Measurements from ENCODE around the gene SWT1.

Gene SWT1, protein sequence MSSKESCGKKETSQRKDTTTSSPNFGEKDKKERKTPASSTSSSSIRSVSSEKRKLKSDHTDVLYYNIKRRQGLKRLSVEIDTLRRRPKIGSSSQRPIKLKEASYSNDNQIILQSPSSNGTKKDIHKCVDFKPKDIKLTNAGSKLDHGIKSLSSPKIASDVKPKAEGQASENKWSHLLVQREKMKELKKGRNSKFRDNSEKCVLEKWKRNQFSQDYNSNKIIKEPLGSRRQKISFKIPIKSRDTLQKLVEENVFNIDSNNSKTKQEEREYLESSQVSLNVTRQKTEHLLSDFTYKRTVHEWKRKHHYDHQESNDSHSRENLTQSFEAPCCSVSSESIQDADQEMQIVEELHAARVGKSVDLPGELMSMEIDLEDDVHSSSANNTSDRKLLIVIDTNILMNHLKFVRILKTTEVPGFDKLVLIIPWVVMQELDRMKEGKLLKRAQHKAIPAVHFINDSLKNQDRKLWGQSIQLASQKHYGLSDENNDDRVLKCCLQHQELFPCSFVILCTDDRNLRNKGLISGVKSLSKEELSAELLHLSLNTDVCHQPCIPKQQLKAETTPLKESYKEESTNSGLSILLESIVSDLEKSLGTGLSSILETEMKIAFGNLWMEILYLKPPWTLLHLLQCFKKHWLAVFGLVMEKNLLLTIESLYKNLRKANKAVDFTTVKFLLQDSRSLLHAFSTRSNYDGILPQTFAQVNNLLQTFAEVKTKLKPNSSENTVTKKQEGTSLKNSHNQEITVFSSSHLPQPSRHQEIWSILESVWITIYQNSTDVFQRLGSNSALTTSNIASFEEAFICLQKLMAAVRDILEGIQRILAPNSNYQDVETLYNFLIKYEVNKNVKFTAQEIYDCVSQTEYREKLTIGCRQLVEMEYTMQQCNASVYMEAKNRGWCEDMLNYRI

DNA sequence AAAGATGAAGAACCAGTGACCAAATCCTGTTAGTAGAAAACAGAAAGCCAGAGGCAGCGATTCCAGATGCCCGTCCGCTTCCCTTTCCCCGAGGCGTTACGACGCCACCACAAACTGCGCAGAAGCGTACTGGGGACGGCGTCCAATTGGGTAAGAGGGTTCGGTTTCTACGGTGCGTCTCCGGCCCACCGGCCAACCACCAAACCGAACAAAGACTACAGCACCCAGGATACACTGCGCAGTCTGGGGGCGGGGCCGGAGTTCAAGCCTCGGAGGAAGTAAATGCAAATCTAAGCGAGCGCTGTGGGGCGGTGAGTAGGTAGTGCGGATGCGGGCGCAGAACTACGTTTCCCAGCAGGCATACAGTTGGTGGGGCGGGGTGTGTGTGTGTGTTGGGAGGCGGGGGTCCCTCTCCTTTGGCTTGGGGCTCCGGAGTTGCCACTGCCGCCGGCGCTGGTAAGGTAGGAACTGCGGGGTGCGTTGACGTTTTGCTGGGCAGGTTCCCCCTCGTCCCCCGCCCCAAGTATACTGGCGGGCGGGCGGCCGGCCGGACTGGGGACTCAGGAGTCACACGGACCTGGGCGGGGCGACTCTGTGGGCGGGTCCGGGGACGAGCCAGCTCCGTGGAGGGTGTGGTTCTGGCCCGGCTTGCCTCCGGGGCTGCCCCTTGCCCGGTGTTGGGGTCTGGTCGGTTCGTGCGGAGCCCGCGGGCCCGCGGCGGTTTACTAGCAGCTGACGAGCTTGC lies at the start of gene SWT1, which contains the start of gene TRMT1L:
Gene SWT1, plus strand, starts transcription at position 314 of the 745 bp plus-strand sequence. CDS start 3,675 bp downstream, outside the sequence.
Gene TRMT1L, minus strand, starts transcription at position 100 of the 745 bp plus-strand sequence. CDS start 241 bp downstream, outside the sequence.
- DNase-seq (ENCODE audit: low read depth): peak; percentile 98

DNA sequence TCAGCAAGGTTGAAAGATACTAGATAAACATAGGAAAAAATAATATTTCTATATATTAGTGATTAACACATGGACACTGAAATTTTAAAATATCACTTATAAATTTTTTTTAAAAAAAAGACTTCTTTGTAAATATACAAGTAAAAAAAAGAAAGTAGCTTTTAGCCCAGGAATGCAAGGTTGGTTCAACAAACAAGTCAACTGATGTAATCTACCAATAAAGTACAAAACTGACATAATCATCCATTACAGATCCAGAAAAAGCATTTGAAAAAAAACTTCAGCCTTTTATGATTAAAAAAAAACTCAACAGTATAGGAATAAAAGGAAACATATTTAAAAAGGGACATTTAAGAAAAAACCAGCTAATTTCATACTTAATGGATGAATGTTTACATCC lies 48.6 kb upstream of the SWT1 start:
- peak; percentile 11 for DNase-seq (ENCODE audit: low read depth)

DNA sequence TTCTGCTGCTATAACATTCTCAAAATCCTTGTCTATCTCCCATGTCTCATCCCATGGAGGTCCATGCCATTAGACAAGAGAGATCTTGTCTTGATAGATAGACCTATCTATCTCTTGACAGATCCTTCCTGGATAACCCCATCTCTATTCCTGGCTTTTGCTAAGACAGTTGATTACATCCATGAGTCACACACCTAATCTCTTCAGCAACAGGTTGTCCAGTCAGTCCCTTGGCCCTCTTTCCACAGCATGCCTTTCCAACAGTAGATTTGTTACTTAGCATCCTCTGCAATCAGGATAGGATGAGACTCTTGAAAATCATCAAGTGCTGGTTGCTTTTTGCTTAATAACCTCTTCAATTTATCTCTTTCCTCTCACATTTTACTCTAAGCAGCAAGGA lies 46.8 kb upstream of the SWT1 start:
- DNase-seq (ENCODE audit: low read depth): no peak

- DNase-seq (ENCODE audit: low read depth): no peak
These were observed 45.1 kb upstream of the SWT1 start for GRCh38 chr1:185111873-185112272.

DNA sequence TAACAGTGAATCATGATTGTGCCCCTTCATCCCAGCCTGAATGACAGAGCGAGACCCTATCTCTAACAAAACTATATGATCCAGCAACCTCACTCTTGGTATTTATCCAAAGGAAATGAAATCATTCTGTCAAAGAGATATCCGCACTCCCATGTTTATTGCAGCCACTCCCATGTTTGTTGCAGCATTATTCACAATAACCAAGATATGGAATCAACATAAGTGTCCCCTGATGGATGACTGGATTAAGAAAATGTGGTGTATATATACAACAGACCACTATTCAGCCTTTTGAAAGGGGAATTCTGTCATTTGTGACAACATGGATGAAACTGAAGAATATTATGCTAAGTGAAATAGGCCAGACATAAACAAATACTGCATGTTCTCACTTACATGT lies 44.6 kb upstream of the SWT1 start:
- DNase-seq (ENCODE audit: low read depth): no peak

- no peak for DNase-seq (ENCODE audit: low read depth)
These were observed 27.3 kb upstream of the SWT1 start for GRCh38 chr1:185129708-185130107.

- no peak for DNase-seq (ENCODE audit: low read depth)
These were observed 24.4 kb upstream of the SWT1 start for GRCh38 chr1:185132534-185132933.

- DNase-seq (ENCODE audit: low read depth): no peak
These were observed 18.9 kb upstream of the SWT1 start for GRCh38 chr1:185137896-185138545.

DNA sequence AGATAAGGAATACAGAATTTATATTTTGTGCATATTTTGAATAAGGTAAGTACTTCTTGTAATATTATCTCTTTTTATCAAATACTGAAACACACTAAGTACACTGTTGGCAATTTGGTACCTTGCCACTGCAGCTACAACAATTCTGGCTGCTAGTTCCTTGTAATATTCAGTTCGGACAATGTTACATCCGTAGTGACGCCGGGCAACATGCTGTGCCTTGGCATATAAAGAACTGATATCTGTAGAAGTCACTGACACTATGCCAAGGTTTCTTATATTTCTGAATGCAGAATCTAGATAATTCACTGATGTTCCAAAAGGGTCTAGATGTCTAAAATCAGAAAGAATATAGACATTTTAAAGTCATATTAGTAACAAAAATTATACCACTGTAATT lies 17.7 kb upstream of the SWT1 start:
- DNase-seq (ENCODE audit: low read depth): no peak

DNA sequence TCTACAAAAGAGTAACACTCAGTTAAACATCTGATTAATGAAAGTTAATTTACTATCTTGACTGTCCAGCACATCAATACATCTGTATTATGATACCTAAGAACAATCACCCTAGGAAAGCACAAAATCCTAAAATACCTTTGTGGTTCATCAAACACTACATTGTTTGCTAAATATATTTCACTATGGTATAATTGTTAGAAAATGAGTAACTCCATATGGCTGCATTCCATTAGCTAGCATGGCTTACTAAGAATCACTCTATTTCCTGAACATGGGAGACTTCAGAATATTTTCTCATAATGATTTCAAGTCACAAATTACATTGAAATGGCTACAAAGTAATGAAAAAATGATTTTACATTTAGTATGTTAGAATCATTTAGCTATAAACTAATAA lies 12.7 kb upstream of the SWT1 start:
- DNase-seq (ENCODE audit: low read depth): no peak

DNA sequence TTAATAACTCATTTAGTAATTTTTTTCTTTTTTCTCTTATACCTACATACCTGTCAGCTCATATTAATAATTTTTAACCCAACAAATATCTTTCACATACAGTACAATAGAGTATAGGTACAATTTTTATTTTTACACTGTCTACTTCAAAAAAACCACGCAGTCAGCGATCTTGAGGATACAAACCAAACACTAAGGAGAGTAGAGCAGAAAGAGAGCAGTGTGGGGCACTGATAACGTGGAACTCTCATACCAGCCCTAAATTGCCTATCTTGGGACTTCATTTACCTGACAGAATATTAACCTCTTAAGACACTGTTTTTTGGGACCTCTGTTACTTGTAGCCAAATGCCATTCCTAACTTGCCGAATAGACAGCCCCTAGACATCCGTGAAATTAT lies 5.8 kb upstream of the SWT1 start:
- no peak for DNase-seq (ENCODE audit: low read depth)

DNA sequence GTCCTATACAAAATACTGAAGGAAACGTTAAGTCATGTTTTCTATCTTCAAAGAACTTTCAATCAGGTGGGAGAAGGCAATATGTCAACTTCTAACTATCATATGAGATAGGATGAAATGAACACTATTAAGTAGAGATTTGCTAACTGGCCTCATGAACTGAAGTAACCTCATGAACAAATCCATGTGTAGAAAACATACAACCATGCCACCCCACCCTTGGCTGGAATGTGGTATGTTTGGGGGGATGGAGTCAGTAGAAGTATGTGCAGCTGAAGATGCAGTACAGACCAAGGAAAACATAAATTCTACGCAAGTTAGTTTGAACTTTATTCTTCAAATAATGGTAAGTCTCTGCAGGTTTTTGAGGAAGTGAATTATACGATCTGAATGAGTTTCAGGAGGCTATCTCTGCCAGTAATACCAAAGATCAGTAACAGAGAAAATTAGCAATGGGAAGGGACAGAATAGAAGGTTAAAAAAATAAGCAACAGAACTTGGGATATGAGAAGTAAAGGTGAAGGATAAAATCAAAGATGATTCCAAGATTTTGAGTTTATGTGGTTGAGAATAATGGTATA lies 4.7 kb upstream of the SWT1 start:
- DNase-seq (ENCODE audit: low read depth): no peak

- DNase-seq (ENCODE audit: low read depth): no peak
These were observed 2.0 kb upstream of the SWT1 start for GRCh38 chr1:185154912-185155513.

GRCh38 chr1:185155600-185156287 lies 1.2 kb upstream of the SWT1 start:
- no peak for DNase-seq (ENCODE audit: low read depth)

DNA sequence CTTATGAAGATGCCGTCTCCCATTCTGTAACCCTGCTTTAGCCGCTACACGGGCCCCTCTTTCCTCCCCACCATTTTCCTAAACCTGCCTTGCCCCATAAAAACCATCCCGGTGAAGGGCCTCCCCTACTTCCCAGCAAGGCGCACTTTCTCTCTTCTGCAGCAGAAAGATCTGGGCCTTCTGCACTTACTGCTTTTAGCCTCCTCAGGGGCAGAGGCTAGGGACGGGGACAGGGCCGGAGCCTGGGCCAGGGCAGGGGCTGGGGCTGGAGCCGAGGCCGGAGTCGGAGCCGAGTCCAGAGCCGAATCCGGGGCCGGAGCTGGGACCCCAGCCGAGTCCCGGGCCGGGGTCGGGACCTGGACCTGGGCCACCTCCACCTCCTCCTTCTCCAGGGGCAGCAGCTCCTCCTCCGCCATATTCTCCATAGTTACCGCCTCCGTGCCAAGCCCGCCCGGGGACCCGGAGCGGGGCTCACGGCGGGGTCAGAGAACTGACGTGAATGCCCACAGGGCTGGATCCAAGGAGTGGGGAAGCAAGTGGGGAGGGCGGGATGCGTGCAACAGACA lies 596 bp upstream of the SWT1 start:
- DNase-seq (ENCODE audit: low read depth): no peak

DNA sequence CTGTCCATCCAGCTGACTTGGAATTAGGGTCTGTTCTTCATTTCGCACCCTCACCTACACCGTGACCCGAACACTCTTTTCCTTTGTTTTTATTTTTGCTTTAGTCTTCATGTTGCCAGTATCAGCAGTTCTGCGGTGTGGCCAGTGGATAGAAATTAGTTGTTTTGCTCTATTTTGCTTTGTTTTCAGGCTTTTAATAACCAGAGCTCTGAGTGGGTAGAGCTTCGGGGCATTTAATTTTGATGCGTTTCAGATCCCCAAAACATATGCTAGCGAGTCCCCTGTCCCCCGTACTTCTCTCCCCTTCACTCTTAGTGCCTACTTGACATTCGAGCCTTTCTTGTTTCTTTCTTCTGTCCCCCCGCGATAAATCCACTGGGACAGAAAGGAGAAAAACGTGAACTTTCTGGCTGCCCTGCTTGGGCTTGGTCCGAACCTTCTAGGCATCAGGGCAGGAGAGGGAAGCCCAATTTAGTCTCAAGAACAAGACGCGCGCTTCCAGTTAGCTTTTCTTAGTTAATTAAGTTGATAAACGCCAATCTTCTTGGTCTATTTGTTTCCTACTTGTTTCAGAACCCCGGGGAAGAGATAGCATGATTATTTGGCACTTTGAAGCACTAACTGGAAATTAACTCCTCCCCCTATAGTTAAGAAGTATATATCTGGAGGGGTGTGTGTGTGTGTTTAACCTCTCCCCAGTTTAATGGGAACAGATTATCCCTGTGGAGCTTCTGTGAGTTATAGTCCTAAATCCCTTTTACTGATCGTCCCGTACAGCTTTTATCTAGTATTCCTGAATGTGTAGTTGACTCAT lies 839 bp downstream of the SWT1 start:
- no peak for DNase-seq (ENCODE audit: low read depth)

- DNase-seq (ENCODE audit: low read depth): no peak
These were observed 1.8 kb downstream of the SWT1 start for GRCh38 chr1:185158800-185159199.

DNA sequence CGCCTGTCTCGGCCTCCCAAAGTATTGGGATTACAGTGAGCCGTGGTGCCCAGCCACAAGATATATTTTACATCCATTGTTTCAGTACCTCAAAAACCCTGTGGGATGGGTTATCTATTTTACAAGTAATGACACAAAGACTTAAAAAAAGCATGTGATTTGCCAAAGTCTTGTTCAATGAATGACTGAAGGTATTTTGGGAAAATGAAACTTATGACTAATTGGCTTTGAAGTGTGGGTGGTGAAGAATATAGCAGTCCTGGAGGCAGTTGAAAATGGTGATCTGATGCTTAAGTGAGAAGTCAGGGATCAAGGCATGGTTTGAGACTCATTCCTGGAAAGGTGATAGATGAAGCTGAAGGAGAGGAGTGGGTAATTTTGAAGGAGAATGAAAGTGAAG lies 3.0 kb downstream of the SWT1 start:
- DNase-seq (ENCODE audit: low read depth): no peak

- no peak for DNase-seq (ENCODE audit: low read depth)
These were observed 5.5 kb downstream of the SWT1 start for GRCh38 chr1:185162491-185162890.
